Muscle layer of colon (tissue), 2 donors: Measurements from ENCODE around the gene LENG9.

ENCODE experiments used
- H3K27ac ChIP-seq: one replicate; pipeline ENCODE4 v1.7.0; 2013; ENCODE audit warnings: low read depth, mild to moderate bottlenecking, low read length, moderate library complexity
- H3K27me3 ChIP-seq, 2 donors: one replicate each; pipeline ENCODE4 v1.7.0; 2013; ENCODE audit warnings: low read length in 2 of 2, mild to moderate bottlenecking in 2 of 2; ENCODE audit not compliant: insufficient read depth in 2 of 2, control insufficient read depth in 1 of 2
- H3K36me3 ChIP-seq: one replicate; pipeline ENCODE4 v1.7.0; 2013; ENCODE audit warnings: mild to moderate bottlenecking, low read length; ENCODE audit not compliant: insufficient read depth
- H3K4me1 ChIP-seq: one replicate; pipeline ENCODE4 v1.7.0; 2013; ENCODE audit warnings: mild to moderate bottlenecking, low read length; ENCODE audit not compliant: insufficient read depth
- H3K4me3 ChIP-seq, 2 donors: one replicate each; pipeline ENCODE4 v1.7.0; 2013; ENCODE audit warnings: low read length in 2 of 2, low read depth in 1 of 2, mild to moderate bottlenecking in 1 of 2, moderate library complexity in 1 of 2
- H3K9ac ChIP-seq: one replicate; pipeline ENCODE4 v1.7.0; 2013; ENCODE audit warnings: low read length
- H3K9me3 ChIP-seq: one replicate; pipeline ENCODE4 v1.7.0; 2013; ENCODE audit warnings: mild to moderate bottlenecking, low read length
- donor health status: abdominal sarcoma.
- donor health status: Adenocarcinoma of cecum.

LENG9 gene

DNA sequence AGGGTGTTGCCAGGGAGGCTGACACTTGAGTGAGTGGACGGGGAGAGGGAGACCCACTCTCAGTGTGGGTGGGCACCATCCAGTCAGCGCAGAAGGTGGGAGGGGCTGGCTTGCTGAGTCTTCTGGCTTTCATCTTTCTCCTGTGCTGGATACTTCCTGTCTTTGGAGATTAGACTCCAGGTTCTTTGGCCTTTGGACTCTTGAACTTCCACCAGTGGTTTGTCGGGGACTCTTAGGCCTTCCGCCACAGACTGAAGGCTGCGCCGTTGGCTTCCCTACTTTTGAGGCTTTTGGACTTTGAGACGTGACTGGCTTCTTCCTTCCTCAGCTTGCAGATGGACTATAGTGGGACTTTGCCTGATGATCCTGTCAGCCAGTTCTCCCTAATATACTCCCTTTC lies 18.8 kb downstream of the LENG9 start:
- H3K27ac ChIP-seq = no peak overlapping the region
- no peaks in the 10 kb centered on the region for H3K9me3 ChIP-seq
- H3K4me1 ChIP-seq = peaks cover 10% of the 10 kb centered on the region
- H3K4me3 ChIP-seq = no peak overlapping the region
- no peaks in the 10 kb centered on the region for H3K36me3 ChIP-seq
- no peak overlapping the region for H3K9ac ChIP-seq
- H3K27me3 ChIP-seq = no peaks in the 10 kb centered on the region

DNA sequence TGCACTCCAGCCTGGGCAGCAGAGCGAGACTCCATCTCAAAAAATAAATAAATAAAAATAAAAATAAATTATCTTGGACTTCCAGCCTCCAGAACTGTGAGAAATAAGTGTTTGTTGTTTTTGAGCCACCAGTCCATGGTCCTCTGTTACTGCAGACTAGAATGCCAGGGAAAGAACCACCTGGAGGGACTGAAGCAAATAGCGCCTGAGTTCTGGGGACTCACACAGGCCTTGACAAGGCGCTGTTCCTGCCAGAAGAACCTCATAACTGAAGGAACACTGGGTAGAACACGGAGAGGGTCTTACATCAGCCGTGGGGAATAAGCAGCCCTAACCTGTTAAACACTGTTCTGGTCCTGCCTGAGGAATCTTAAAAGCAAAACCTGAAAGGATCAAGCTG lies 22.9 kb downstream of the LENG9 start:
- H3K9me3 ChIP-seq = no peaks in the 10 kb centered on the region
- H3K27ac ChIP-seq = no peak overlapping the region
- H3K36me3 ChIP-seq = no peaks in the 10 kb centered on the region
- H3K9ac ChIP-seq = no peak overlapping the region
- H3K4me3 ChIP-seq = no peak overlapping the region
- H3K27me3 ChIP-seq = no peaks in the 10 kb centered on the region
- H3K4me1 ChIP-seq = peaks cover 7% of the 10 kb centered on the region

GRCh38 chr19:54439174-54439851 lies 24.3 kb downstream of the LENG9 start:
- H3K4me3 ChIP-seq = no peak overlapping the region
- H3K9ac ChIP-seq = no peak overlapping the region
- peaks cover 0 to 2% of the 10 kb centered on the region in 2 donors for H3K27me3 ChIP-seq
- no peaks in the 10 kb centered on the region for H3K9me3 ChIP-seq
- H3K4me1 ChIP-seq = peaks cover 21% of the 10 kb centered on the region
- H3K36me3 ChIP-seq = no peaks in the 10 kb centered on the region
- H3K27ac ChIP-seq = no peak overlapping the region

GRCh38 chr19:54436628-54437252 lies 26.8 kb downstream of the LENG9 start:
- Histone ChIP-seq H3K4me3 (no peak overlapping the region), H3K27me3 (peaks cover 4 to 27% of the 10 kb centered on the region in 2 donors), H3K9ac (no peak overlapping the region), H3K36me3 (no peaks in the 10 kb centered on the region), H3K9me3 (no peaks in the 10 kb centered on the region), H3K4me1 (peaks cover 23% of the 10 kb centered on the region), H3K27ac (no peak overlapping the region)

- Histone ChIP-seq H3K9ac (no peak overlapping the region), H3K4me1 (peaks cover 23% of the 10 kb centered on the region), H3K4me3 (no peak overlapping the region), H3K9me3 (no peaks in the 10 kb centered on the region), H3K27me3 (peaks cover 10 to 34% of the 10 kb centered on the region in 2 donors), H3K27ac (no peak overlapping the region), H3K36me3 (no peaks in the 10 kb centered on the region)
Measured at GRCh38 chr19:54436031-54436523, 27.5 kb downstream of the LENG9 start.

DNA sequence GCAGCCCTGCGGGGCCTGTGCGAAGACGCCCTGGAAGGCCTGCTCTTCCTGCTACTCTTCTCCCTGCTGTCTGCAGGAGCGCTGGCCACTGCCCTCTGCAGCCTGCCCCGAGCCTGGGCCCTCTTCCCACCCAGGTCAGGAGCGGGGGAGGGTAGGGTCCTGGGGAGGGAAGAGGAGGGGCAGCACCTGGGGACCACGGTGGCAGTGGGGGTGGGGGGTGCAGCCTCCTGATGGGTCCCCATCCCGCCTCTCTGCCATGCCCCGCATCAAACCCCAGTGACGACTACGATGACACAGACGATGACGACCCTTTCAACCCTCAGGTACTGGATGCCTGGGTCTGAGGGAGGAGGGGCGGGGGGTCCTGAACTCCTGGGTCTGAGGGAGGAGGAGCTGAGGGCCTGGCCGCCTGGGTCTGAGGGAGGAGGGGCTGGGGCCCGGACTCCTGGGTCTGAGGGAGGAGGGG lies 28.0 kb downstream of the LENG9 start:
- Histone ChIP-seq H3K27ac (no peak overlapping the region), H3K27me3 (peaks cover 11 to 39% of the 10 kb centered on the region in 2 donors), H3K9ac (no peak overlapping the region), H3K36me3 (no peaks in the 10 kb centered on the region), H3K4me3 (no peak overlapping the region), H3K4me1 (peaks cover 27% of the 10 kb centered on the region), H3K9me3 (no peaks in the 10 kb centered on the region)

- no peak overlapping the region for H3K4me3 ChIP-seq
- H3K9me3 ChIP-seq = no peaks in the 10 kb centered on the region
- H3K27me3 ChIP-seq = peaks cover 13 to 46% of the 10 kb centered on the region in 2 donors
- H3K27ac ChIP-seq = no peak overlapping the region
- peaks cover 32% of the 10 kb centered on the region for H3K4me1 ChIP-seq
- H3K9ac ChIP-seq = no peak overlapping the region
- no peaks in the 10 kb centered on the region for H3K36me3 ChIP-seq
Measured at GRCh38 chr19:54434873-54435214, 28.7 kb downstream of the LENG9 start.

DNA sequence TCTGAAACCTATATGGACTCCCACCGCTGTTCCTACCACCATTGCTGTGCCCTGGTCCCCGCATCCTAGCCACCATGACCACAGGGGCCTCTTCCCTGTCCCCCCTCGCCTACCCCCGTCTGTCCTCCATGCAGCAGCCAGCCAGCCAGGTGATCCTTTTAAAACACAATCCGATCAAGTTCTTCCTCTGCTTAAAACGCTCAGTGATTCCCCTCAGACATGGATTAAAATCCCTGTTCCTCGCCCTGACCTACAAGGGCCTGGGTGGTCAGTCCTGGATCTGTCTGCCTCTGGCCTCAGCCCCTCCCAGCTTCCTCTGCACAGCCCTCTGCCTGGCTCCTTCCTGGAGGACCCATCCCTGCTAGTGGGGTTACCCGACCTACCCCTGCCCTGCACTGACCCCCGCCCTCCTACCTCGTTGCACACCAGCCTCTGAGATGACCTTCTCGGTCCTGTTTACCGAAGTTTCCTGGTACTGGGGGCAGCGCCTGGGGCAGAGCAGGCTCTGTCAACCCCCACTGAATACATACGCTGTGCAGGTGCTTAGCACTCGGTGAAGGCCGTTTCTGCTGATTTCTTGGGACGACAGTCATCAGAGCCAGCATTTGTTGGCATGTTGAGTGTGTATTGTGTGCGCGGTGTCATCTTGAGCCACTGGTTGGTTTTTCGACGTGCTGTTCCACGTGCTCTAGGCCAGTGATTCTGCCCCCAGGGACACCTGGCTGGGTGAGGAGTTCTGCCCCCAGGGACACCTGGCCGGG lies 29.3 kb downstream of the LENG9 start:
- H3K4me1 ChIP-seq = peaks cover 32% of the 10 kb centered on the region

DNA sequence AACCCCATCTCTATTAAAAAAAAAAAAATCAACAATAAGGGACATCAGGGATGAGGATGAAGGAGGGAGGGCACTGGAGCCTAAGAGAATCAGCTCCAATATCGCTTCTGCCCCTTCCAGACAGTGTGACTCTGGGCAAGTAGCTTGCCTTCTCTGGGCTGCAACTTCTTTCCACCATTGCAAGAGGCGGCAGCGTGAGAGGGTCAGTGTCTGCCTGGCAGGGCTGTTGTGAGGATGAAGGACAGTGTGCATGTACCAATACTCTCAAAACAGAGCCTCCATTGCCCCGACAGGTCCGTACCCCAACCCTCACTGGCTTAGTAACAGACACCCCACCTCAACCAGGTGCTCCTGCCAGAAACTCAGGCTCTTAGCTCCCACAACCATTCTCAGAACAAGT lies 29.9 kb downstream of the LENG9 start:
- H3K36me3 ChIP-seq = no peaks in the 10 kb centered on the region
- peaks cover 32% of the 10 kb centered on the region for H3K4me1 ChIP-seq
- no peak overlapping the region for H3K4me3 ChIP-seq
- H3K9ac ChIP-seq = no peak overlapping the region
- H3K27ac ChIP-seq = no peak overlapping the region
- H3K9me3 ChIP-seq = no peaks in the 10 kb centered on the region
- H3K27me3 ChIP-seq = peaks cover 23 to 58% of the 10 kb centered on the region in 2 donors

More for the DNA sequence above, 29.3 kb downstream of the LENG9 start:
- Histone ChIP-seq H3K27ac (no peak overlapping the region), H3K9ac (no peak overlapping the region), H3K36me3 (no peaks in the 10 kb centered on the region), H3K27me3 (peaks cover 17 to 52% of the 10 kb centered on the region in 2 donors), H3K4me3 (no peak overlapping the region), H3K9me3 (no peaks in the 10 kb centered on the region)

DNA sequence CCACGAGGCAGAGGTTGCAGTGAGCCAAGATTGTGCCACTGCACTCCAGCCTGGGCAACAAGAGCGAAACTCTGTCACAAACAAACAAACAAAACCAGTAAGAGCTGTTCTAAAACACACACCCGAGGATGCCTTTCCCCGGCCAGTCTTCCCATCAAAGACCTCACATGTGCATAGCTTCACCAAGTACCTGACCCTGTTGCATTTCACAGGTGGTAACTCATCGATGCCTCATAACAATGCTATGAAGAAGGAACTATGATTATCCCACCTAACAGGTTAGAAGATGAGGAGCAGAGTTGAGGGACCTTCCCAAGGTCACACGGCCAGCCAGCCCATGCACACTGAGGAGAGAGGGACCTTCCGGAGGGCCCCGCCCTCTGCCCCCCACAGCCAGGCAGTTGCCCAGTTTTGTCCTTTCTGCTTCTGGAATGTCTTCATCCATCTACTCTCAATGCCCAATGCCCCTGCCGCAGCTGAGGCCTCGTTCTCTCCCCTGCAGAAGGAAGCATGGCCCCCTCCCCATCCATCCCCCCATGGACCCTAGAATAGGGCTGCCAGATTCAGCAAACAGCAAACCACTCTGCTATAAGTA lies 31.3 kb downstream of the LENG9 start:
- H3K9ac ChIP-seq = no peak overlapping the region
- no peak overlapping the region for H3K4me3 ChIP-seq
- peaks cover 24 to 62% of the 10 kb centered on the region in 2 donors for H3K27me3 ChIP-seq
- H3K36me3 ChIP-seq = no peaks in the 10 kb centered on the region
- H3K4me1 ChIP-seq = peaks cover 32% of the 10 kb centered on the region
- no peak overlapping the region for H3K27ac ChIP-seq
- H3K9me3 ChIP-seq = no peaks in the 10 kb centered on the region

GRCh38 chr19:54431255-54431838 lies 32.2 kb downstream of the LENG9 start:
- H3K27ac ChIP-seq = no peak overlapping the region
- H3K4me3 ChIP-seq = no peak overlapping the region
- H3K9me3 ChIP-seq = no peaks in the 10 kb centered on the region
- no peaks in the 10 kb centered on the region for H3K36me3 ChIP-seq
- H3K9ac ChIP-seq = no peak overlapping the region
- peaks cover 24 to 66% of the 10 kb centered on the region in 2 donors for H3K27me3 ChIP-seq
- peaks cover 31% of the 10 kb centered on the region for H3K4me1 ChIP-seq
